Body of pancreas (tissue), 4 donors: ENCODE data around the gene PIWIL4. TPM values are rescaled to one million over a fixed set of nuclear protein-coding genes. Genes with fewer than 3 reads are reported as not detected.
A peak's percentile ranks its signal among the peaks of the same experiment; 100 is the strongest.
"Not testable (repeated sequence)": the region's sequence is repeated elsewhere in the genome, so short reads cannot be mapped to it uniquely, and the experiment has no call there.

Experiments used
- ATAC-seq: fragments of 150-250 bp; one replicate; pipeline ENCODE4 v1.9.1; 2016
- DNase-seq, 4 donors: peaks; one replicate each; pipeline ENCODE4 v3.0.0-alpha.2; 2019
- H3K27ac ChIP-seq, 4 donors: fragments of 200-600 bp; sonication (generic); 1 replicate in 3 of 4; 2 replicates in 1 of 4; pipeline versions ENCODE4 v1.5.1 to v1.6.1; 2016 to 2019; ENCODE audit warnings: mild to moderate bottlenecking in 1 of 4, mixed read lengths in 1 of 4, moderate library complexity in 1 of 4
- H3K27me3 ChIP-seq, 2 donors: fragments of 200-600 bp; sonication (generic); one replicate each; pipeline ENCODE4 v1.6.0; 2016; ENCODE audit warnings: mild to moderate bottlenecking in 1 of 2
- H3K36me3 ChIP-seq, 2 donors: fragments of 200-600 bp; sonication (generic); replicated peaks in 1 of 2; 2 replicates each; pipeline ENCODE4 v1.5.1; 2016; ENCODE audit warnings: low read depth in 2 of 2; ENCODE audit not compliant: insufficient read depth in 1 of 2
- H3K4me1 ChIP-seq: fragments of 200-600 bp; sonication (generic); one replicate; pipeline ENCODE4 v1.6.0; 2016
- H3K4me3 ChIP-seq, 2 donors: fragments of 200-600 bp; sonication (generic); 1 replicate in 1 of 2; 2 replicates in 1 of 2; pipeline ENCODE4 v1.5.1; 2016 to 2019
- H3K9me3 ChIP-seq, 3 donors: fragments of 200-600 bp; sonication (generic); 1 replicate in 2 of 3; 2 replicates in 1 of 3; pipeline ENCODE4 v1.5.1; 2016
- POLR2A ChIP-seq, 3 donors: fragments of 450-650 bp; IDR thresholded peaks; one replicate each; pipeline ENCODE4 v1.6.1; 2016; ENCODE audit warnings: antibody characterized with exemption in 3 of 3, mild to moderate bottlenecking in 2 of 3
- WGBS, 2 donors: methylation state at CpG; one replicate each; pipeline ENCODE4 v1.1.5; 2017; 5-methylcytosine and 5-hydroxymethylcytosine counted together
- intact Hi-C: fragments of 100-400 bp; cut with DNase I; formaldehyde crosslinking; loops from one replicate; pipeline ENCODE4 v1.15.1; 2023
- total RNA-seq, 2 donors: library from RNA; depleted of rRNA; stranded (reverse); fragments of >200 nt; gene quantifications; one replicate each; pipeline ENCODE4 v1.1.0, GENCODE V29; 2016
- TF ChIP-seq, protein P1 (sequence below), 7 experiments: fragments of 450-650 bp in 4 of 7; fragments of 200-600 bp in 3 of 7; sonication (generic) in 3 of 7; IDR thresholded peaks; one replicate each; pipeline ENCODE4 v1.5.1; 2016 to 2019; ENCODE audit warnings: antibody characterized with exemption in 7 of 7

Gene PIWIL4
- total RNA-seq, 2 donors from 2014 or later = 6.5 to 13.2 TPM

DNA sequence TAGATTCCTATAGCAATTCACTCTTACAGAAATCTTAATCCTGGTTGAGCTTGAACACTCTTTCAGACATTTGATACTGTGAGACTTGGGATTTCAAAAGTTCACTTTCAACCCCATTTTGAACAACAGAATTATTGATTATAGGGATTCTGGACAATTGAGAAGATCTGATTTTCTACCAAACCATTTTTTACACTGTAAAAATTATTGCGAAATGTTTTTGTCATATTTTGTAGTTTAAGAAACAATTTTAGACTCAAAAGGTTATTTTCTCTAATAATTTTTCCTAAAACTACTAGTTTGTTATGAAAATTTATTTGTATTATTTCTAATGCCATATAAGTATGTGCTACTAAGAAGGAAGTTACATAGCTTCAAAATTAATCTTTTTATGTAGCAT, 36.4 kb downstream of the PIWIL4 start:
- Histone ChIP-seq H3K36me3 (peaks cover 0 to 2% of the 10 kb centered on the region in 2 donors), H3K4me3 (no peak overlapping the region), H3K9me3 (no peaks in the 10 kb centered on the region), H3K27me3 (no peaks in the 10 kb centered on the region), H3K27ac (peak overlapping the region; percentile 59 to 93 (median 89)), H3K4me1 (peaks cover 32% of the 10 kb centered on the region)
- ATAC-seq (no peak), DNase-seq (no peak)
- no peak for TF ChIP-seq POLR2A (IDR thresholded peaks at IDR 0.05)
- TF ChIP-seq, protein P1, sequence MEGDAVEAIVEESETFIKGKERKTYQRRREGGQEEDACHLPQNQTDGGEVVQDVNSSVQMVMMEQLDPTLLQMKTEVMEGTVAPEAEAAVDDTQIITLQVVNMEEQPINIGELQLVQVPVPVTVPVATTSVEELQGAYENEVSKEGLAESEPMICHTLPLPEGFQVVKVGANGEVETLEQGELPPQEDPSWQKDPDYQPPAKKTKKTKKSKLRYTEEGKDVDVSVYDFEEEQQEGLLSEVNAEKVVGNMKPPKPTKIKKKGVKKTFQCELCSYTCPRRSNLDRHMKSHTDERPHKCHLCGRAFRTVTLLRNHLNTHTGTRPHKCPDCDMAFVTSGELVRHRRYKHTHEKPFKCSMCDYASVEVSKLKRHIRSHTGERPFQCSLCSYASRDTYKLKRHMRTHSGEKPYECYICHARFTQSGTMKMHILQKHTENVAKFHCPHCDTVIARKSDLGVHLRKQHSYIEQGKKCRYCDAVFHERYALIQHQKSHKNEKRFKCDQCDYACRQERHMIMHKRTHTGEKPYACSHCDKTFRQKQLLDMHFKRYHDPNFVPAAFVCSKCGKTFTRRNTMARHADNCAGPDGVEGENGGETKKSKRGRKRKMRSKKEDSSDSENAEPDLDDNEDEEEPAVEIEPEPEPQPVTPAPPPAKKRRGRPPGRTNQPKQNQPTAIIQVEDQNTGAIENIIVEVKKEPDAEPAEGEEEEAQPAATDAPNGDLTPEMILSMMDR (IDR thresholded peaks at IDR 0.05) = no peak
- 87 to 93% methylated on average over 1 of the region's 1 CpG for WGBS, 2 donors
- intact Hi-C loops = no loop called here

- Histone ChIP-seq H3K4me3 (no peak overlapping the region), H3K4me1 (peaks cover 32% of the 10 kb centered on the region), H3K36me3 (peaks cover 0 to 2% of the 10 kb centered on the region in 2 donors), H3K27ac (peak overlapping the region in 3 of 4 donors; percentile 64 to 93 (median 90)), H3K27me3 (no peaks in the 10 kb centered on the region), H3K9me3 (no peaks in the 10 kb centered on the region)
- no peak for TF ChIP-seq POLR2A (IDR thresholded peaks at IDR 0.05)
- TF ChIP-seq, protein P1 (IDR thresholded peaks at IDR 0.05) = no peak
- intact Hi-C loops = no loop called here
- DNase-seq (no peak), ATAC-seq (no peak)
- WGBS, 2 donors = 68 to 75% methylated on average over 3 of the region's 3 CpGs
Measured at GRCh38 chr11:94604482-94604881, 37.3 kb downstream of the PIWIL4 start.

DNA sequence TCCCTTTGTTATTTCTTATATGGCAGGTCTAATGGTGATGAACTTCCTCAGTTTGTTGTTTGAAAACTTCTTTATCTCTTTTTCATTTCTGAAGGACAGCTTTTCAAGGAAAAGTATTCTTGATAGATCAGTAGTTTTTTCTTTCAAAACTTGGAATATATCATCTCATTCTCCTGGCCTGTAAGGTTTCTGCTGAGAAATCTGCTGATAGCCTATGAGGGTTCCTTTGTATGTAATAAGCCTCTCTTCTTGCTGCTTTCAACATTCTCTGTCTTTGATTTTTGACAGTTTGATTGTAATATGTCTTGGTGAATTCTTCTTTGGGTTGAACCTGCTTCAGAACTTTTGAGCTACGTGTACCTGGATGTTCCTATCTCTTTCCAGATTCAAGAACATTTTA, 46.0 kb downstream of the PIWIL4 start:
- ATAC-seq = no peak
- 94 to 100% methylated on average over 1 of the region's 1 CpG for WGBS, 2 donors
- no peaks in the 10 kb centered on the region for H3K36me3 ChIP-seq
- H3K4me3 ChIP-seq = no peak overlapping the region
- intact Hi-C loops = no loop called here
- no peak for DNase-seq
- TF ChIP-seq, protein P1 (IDR thresholded peaks at IDR 0.05) = no peak
- TF ChIP-seq POLR2A (IDR thresholded peaks at IDR 0.05) = no peak
- H3K27me3 ChIP-seq = no peaks in the 10 kb centered on the region
- H3K4me1 ChIP-seq = no peaks in the 10 kb centered on the region
- peaks cover 0 to 14% (median 0%) of the 10 kb centered on the region in 3 donors for H3K9me3 ChIP-seq
- no peak overlapping the region for H3K27ac ChIP-seq

DNA sequence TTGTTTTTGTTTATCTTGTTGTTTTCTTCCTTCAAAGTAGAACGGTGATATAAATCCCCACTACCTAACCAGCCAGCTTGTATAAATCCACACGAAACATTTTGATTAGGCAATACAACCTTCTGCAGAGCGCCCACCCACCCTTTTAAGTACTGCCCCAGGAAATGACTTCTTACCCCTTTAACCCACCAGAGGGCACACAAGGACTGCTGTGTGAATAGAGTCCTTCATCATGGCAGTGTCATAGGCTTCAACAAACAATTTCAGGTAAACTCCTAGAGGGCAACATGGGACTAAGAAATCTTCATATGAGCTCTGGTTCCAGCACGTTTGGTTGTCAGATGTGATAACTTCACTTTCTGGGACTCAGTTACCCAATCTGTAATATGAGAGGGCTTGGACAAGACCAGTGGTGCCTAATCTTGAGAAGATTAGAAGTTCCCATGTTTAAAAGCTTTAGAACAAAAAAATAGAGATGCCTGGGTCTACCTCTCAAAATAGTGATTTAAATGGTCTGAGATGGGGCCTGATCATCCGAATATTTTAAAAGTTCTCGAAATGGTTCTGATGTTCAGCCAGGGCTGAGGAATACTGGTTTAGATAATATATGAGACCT, 56.1 kb downstream of the PIWIL4 start:
- Histone ChIP-seq H3K4me1 (peaks cover 6% of the 10 kb centered on the region), H3K27me3 (no peaks in the 10 kb centered on the region), H3K36me3 (no peaks in the 10 kb centered on the region), H3K9me3 (no peaks in the 10 kb centered on the region), H3K4me3 (no peak overlapping the region), H3K27ac (no peak overlapping the region)
- peak; percentile 87 for ATAC-seq
- TF ChIP-seq POLR2A (IDR thresholded peaks at IDR 0.05) = no peak
- TF ChIP-seq, protein P1 (IDR thresholded peaks at IDR 0.05) = peak; percentile 72 to 93 (median 89)
- intact Hi-C loops = loop anchor here (10.0 kb wide), 1 partner anchor 272 kb away; no protein-coding TSS in a partner anchor
- DNase-seq = peak; percentile 56 to 73 (median 64)
- 29 to 37% methylated on average over 6 of the region's 6 CpGs for WGBS, 2 donors

GRCh38 chr11:94625422-94625821, 58.3 kb downstream of the PIWIL4 start:
- WGBS, 2 donors = 44 to 51% methylated on average over 3 of the region's 3 CpGs
- not testable (repeated sequence) for ATAC-seq, H3K27ac ChIP-seq, H3K4me3 ChIP-seq, H3K4me1 ChIP-seq, H3K36me3 ChIP-seq, H3K9me3 ChIP-seq, H3K27me3 ChIP-seq, DNase-seq
- intact Hi-C loops = loop anchor here (10.0 kb wide), 1 partner anchor 269 kb away; no protein-coding TSS in a partner anchor

DNA sequence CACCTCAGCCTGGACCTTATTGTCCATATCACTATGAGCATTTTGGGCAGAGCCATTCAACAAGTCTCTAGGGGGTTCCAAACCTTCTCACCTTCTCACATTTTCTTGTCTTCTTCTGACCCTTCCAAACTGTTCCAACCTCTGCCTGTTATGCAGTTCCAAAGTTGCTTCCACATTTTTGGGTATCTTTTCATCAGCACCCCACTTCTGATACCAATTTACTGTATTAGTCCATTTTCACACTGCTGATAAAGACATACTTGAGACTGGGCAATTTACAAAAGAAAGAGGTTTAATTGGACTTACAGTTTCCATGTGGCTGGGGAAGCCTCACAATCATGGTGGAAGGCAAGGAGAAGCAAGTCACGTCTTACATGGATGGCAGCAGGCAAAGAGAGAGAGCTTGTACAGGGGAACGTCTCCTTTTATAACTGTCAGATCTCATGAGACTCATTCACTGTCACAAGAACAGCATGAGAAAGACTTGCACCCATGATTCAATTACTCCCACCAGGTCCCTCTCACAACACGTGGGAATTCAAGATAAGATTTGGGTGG, 59.9 kb downstream of the PIWIL4 start:
- intact Hi-C loops = loop anchor here (10.0 kb wide), 1 partner anchor 268 kb away; no protein-coding TSS in a partner anchor
- not testable (repeated sequence) for H3K27me3 ChIP-seq, H3K4me3 ChIP-seq, H3K4me1 ChIP-seq, H3K27ac ChIP-seq, H3K36me3 ChIP-seq, DNase-seq, H3K9me3 ChIP-seq, ATAC-seq
- 81 to 82% methylated on average over 3 of the region's 3 CpGs for WGBS, 2 donors
